Measurements from ENCODE around the gene CD4.

- TF ChIP-seq, protein P1, sequence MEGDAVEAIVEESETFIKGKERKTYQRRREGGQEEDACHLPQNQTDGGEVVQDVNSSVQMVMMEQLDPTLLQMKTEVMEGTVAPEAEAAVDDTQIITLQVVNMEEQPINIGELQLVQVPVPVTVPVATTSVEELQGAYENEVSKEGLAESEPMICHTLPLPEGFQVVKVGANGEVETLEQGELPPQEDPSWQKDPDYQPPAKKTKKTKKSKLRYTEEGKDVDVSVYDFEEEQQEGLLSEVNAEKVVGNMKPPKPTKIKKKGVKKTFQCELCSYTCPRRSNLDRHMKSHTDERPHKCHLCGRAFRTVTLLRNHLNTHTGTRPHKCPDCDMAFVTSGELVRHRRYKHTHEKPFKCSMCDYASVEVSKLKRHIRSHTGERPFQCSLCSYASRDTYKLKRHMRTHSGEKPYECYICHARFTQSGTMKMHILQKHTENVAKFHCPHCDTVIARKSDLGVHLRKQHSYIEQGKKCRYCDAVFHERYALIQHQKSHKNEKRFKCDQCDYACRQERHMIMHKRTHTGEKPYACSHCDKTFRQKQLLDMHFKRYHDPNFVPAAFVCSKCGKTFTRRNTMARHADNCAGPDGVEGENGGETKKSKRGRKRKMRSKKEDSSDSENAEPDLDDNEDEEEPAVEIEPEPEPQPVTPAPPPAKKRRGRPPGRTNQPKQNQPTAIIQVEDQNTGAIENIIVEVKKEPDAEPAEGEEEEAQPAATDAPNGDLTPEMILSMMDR (IDR thresholded peaks at IDR 0.05 in 2 of 3, conservative IDR thresholded peaks at IDR 0.05 in 1 of 3; ENCODE audit: control insufficient read depth in 2 of 3, extremely low read depth in 1 of 3, insufficient read depth in 1 of 3, low read depth in 3 of 3, low read length in 3 of 3): no peak
- no peak for TF ChIP-seq RAD21 (IDR thresholded peaks at IDR 0.05; ENCODE audit: insufficient read depth, low read depth, low read length)
- no peak for TF ChIP-seq BACH1 (IDR thresholded peaks at IDR 0.05; ENCODE audit: borderline replicate concordance)
- no peak for TF ChIP-seq TAF1 (IDR thresholded peaks at IDR 0.05; ENCODE audit: borderline replicate concordance, low read depth, low read length)
- TF ChIP-seq BCL11A (IDR thresholded peaks at IDR 0.05; ENCODE audit: low read depth, low read length): no peak
- TF ChIP-seq EZH2 (IDR thresholded peaks at IDR 0.05; ENCODE audit: borderline replicate concordance, control insufficient read depth, low read depth, low read length): no peak
- TF ChIP-seq SIX5 (IDR thresholded peaks at IDR 0.05; ENCODE audit: low read depth, low read length, severe bottlenecking): no peak
- no peak for TF ChIP-seq RELA (IDR thresholded peaks at IDR 0.05; ENCODE audit: borderline replicate concordance, partially characterized antibody)
- no peak for TF ChIP-seq SIN3A (IDR thresholded peaks at IDR 0.05; ENCODE audit: low read depth, low read length)
- no peak for TF ChIP-seq SMAD1 (IDR thresholded peaks at IDR 0.05; ENCODE audit: low read depth, partially characterized antibody)
- no peak for TF ChIP-seq POLR2AphosphoS5 (IDR thresholded peaks at IDR 0.05; ENCODE audit: low read length)
- no peak for TF ChIP-seq FOS (IDR thresholded peaks at IDR 0.05; ENCODE audit: borderline replicate concordance, extremely low read depth, insufficient read length)
These were observed 41.7 kb downstream of the CD4 start for GRCh38 chr12:6830999-6831398.

Measured in GM12878 (cell line).